ENCODE data around the gene SMIM15.

- no peak for TF ChIP-seq POLR2A (IDR thresholded peaks at IDR 0.05)
- no peak for TF ChIP-seq CTCF (IDR thresholded peaks at IDR 0.05)
Observed at GRCh38 chr5:61123145-61123544, 39.1 kb downstream of the SMIM15 start.
